Measurements from ENCODE around the gene MRGPRD. TPM values are rescaled to one million over a fixed set of nuclear protein-coding genes. Genes with fewer than 3 reads are reported as not detected.

Gene MRGPRD
- total RNA-seq, 1 donor from 2014 or later, result not detected

DNA sequence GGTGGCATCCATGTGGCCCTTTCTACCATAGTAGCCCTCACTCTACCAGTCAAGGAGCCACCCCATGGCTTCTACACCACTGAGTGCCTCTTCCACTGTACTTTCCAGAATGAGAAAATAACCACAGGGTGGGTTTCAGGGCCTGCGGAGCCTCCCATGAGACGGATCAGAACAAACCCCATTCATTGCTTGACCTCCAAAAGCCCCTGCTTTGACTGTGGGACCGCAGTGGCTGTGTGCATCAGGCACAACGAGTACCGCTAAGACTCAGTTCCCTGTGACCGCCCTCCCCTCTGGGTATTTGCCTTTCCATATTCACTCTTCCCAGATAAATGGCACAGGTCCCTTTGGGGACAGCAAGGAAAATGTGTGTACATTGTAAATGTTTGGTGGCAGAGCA, 43.7 kb upstream of the MRGPRD start:
- no peak for DNase-seq (ENCODE audit: low spot score)
- no peaks in the 10 kb centered on the region for H3K36me3 Mint-ChIP-seq

DNA sequence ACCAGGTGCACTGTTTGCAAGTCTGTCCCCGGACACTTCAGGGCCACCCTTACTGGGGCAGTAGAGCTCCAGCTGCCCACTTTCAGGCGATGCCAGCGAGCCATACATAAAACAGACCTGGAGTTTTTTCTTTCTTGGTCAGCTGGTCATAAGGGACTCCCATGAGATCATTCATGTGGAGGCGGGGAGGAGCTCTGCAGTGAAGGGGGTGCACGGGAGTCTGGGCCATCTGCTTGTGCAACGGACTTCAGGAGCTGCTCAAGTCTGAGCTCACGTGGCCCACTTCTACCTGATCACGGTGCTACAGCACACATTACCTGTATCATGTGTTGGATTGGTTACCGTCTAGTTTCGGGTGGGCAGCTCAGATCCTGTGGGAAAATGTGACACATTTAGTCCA, 41.5 kb upstream of the MRGPRD start:
- no peaks in the 10 kb centered on the region for H3K36me3 Mint-ChIP-seq
- Histone ChIP-seq H3K36me3 (no peaks in the 10 kb centered on the region), H3K4me1 (no peaks in the 10 kb centered on the region), H3K9ac (no peak overlapping the region), H3K4me2 (no peak overlapping the region), H3K27me3 (no peaks in the 10 kb centered on the region), H2AFZ (replicated peaks) (no peak overlapping the region), H3K4me3 (no peak overlapping the region), H3K79me2 (ENCODE audit: low read depth) (no peaks in the 10 kb centered on the region), H3K27ac (no peak overlapping the region), H4K20me1 (ENCODE audit: low read depth) (no peaks in the 10 kb centered on the region), H3K9me3 (ENCODE audit: low read depth) (no peaks in the 10 kb centered on the region), H3F3A (ENCODE audit: low read depth) (no peaks in the 10 kb centered on the region)
- no peak overlapping the region for H3K27ac Mint-ChIP-seq
- no peak for DNase-seq (ENCODE audit: low spot score)
- H3K4me1 Mint-ChIP-seq, result no peaks in the 10 kb centered on the region
- H3K9me3 Mint-ChIP-seq, result no peaks in the 10 kb centered on the region
- peaks cover 8% of the 10 kb centered on the region for H3K27me3 Mint-ChIP-seq (ENCODE audit: insufficient read depth, low read depth)
- TF ChIP-seq, protein P1, sequence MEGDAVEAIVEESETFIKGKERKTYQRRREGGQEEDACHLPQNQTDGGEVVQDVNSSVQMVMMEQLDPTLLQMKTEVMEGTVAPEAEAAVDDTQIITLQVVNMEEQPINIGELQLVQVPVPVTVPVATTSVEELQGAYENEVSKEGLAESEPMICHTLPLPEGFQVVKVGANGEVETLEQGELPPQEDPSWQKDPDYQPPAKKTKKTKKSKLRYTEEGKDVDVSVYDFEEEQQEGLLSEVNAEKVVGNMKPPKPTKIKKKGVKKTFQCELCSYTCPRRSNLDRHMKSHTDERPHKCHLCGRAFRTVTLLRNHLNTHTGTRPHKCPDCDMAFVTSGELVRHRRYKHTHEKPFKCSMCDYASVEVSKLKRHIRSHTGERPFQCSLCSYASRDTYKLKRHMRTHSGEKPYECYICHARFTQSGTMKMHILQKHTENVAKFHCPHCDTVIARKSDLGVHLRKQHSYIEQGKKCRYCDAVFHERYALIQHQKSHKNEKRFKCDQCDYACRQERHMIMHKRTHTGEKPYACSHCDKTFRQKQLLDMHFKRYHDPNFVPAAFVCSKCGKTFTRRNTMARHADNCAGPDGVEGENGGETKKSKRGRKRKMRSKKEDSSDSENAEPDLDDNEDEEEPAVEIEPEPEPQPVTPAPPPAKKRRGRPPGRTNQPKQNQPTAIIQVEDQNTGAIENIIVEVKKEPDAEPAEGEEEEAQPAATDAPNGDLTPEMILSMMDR (IDR thresholded peaks at IDR 0.05), result no peak
- no peak overlapping the region for H3K4me3 Mint-ChIP-seq

More for the DNA sequence above, 43.7 kb upstream of the MRGPRD start:
- no peak for TF ChIP-seq EZH2phosphoT487 (IDR thresholded peaks at IDR 0.05)
- TF ChIP-seq, protein P1 (IDR thresholded peaks at IDR 0.05), result no peak
- TF ChIP-seq EZH2 (IDR thresholded peaks at IDR 0.05), result no peak
- Histone ChIP-seq H2AFZ (replicated peaks) (no peak overlapping the region), H3K4me1 (peaks cover 1% of the 10 kb centered on the region), H3K4me2 (no peak overlapping the region), H3K4me3 (no peak overlapping the region), H3K27ac (no peak overlapping the region), H3K36me3 (no peaks in the 10 kb centered on the region), H3K27me3 (no peaks in the 10 kb centered on the region), H3K9me3 (ENCODE audit: low read depth) (no peaks in the 10 kb centered on the region), H4K20me1 (ENCODE audit: low read depth) (no peaks in the 10 kb centered on the region), H3K9ac (no peak overlapping the region), H3K79me2 (ENCODE audit: low read depth) (no peaks in the 10 kb centered on the region), H3F3A (ENCODE audit: low read depth) (no peaks in the 10 kb centered on the region)
- Mint-ChIP-seq H3K9me3 (no peaks in the 10 kb centered on the region), H3K27me3 (ENCODE audit: insufficient read depth, low read depth) (peaks cover 6% of the 10 kb centered on the region), H3K27ac (no peak overlapping the region), H3K4me1 (no peaks in the 10 kb centered on the region), H3K4me3 (no peak overlapping the region)

DNA sequence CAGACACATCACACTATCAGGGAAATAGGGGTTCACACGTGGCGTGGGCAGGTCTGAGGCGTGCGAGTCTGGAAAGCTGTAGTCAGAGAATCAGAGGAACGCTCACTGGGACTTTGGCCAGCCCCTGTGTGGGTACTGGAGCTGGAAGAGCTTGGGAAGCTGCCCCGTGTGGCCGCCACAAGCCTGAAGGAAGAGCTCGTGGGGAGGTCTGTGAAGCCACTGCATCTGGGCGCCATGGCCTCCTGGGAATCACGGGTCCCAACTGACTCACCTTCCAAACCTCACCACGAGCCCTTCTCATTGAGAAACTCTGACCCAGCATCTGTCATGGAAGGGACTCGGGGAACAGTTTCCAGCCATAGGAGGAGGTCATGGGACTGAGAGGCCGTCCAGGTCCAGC, 38.1 kb upstream of the MRGPRD start:
- Mint-ChIP-seq H3K4me1 (peaks cover 8% of the 10 kb centered on the region), H3K27ac (no peak overlapping the region), H3K9me3 (no peaks in the 10 kb centered on the region), H3K36me3 (no peaks in the 10 kb centered on the region), H3K27me3 (ENCODE audit: insufficient read depth, low read depth) (peaks cover 8% of the 10 kb centered on the region), H3K4me3 (no peak overlapping the region)
- Histone ChIP-seq H3K4me1 (peaks cover 7% of the 10 kb centered on the region), H4K20me1 (ENCODE audit: low read depth) (no peaks in the 10 kb centered on the region), H2AFZ (replicated peaks) (no peak overlapping the region), H3K79me2 (ENCODE audit: low read depth) (no peaks in the 10 kb centered on the region), H3F3A (ENCODE audit: low read depth) (peaks cover 7% of the 10 kb centered on the region), H3K4me3 (no peak overlapping the region), H3K27me3 (no peaks in the 10 kb centered on the region), H3K36me3 (no peaks in the 10 kb centered on the region), H3K9me3 (ENCODE audit: low read depth) (no peaks in the 10 kb centered on the region), H3K4me2 (no peak overlapping the region), H3K27ac (no peak overlapping the region), H3K9ac (no peak overlapping the region)
- DNase-seq (ENCODE audit: low spot score), result no peak
- TF ChIP-seq, protein P1 (IDR thresholded peaks at IDR 0.05), result no peak
- TF ChIP-seq EZH2 (IDR thresholded peaks at IDR 0.05) (no peak), EZH2phosphoT487 (IDR thresholded peaks at IDR 0.05) (no peak)

Data from neural progenitor cell (in vitro differentiated cells).